HG03039 (cell line): ENCODE measurements around the gene HLA-DRB1.
"Not testable (repeated sequence)": the region's sequence is repeated elsewhere in the genome, so short reads cannot be mapped to it uniquely, and the experiment has no call there.

ENCODE experiments used
- ATAC-seq: cut with Tn5 transposase; IDR thresholded peaks from one replicate; pipeline ENCODE4 v1.9.1; 2021; ENCODE audit warnings: mild to moderate bottlenecking, moderate library complexity; ENCODE audit not compliant: unreplicated experiment

Gene HLA-DRB1

DNA sequence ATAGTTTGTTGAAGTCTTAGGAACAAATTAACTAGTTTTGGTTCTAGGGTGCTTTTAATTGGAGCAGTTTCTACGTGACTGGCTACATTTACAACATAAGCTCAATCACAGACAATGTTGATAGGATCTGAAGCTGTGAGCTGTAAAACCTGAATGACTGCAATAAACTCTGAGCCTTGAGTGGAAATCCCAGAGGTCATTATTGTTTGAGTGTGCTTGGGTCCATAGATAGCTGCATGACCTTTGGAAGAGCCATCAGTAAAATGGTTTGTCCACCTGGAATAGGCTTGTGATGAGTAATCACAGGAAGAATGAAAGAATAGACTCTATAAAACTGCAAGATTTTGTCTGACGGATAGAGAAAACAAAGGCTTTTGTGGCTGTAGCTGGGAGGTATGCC lies 26.7 kb downstream of the HLA-DRB1 start:
- ATAC-seq, result no peak

DNA sequence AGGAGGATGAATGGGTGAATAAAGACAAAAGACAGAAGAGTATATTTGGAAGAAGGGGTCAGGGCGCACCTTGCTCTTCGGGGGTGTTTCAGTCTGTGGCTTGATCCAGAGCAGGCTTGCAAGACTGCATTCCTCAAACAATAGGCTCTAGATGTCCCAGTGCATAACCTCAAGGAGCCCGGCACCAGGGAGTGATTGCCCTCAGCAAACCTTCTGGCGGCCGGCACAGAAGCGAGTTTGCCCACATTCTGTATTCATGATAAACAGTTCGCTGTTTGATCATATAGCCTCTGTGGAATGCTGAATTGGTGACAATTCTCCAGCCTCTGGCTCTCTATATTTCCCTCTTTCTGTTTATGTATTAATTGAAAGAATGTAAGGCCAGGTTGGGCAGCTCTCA lies 29.9 kb downstream of the HLA-DRB1 start:
- ATAC-seq, result no peak

DNA sequence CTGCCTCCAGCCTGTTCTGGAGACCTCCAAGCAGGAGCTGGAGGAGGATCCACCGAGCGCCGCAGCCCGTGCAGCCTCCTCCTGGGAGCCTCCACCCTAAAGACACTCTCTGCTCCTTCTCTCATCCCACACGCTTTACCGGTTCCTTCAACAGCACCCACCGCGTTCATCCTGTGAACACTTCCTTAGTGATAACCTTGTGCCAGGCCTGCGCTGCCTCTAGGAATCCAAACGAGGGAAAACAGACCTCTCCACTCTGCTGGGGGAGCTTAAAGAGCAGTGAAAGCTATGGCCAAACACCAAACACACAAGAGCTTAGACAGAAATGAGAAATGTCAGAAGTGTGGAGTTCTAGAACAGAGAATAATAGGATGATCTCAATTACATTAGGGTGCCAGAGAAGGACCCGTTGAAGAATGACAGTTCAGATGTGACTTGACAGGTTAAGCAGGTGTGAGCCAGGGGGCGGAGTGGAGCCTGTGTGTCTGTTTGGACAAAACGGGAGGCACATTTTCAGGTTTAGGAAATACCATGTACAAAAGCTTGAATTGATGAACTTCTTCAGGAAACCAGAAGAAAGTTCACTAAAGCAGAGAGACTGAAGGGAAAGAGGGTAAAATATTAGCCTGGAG lies 31.1 kb downstream of the HLA-DRB1 start:
- no peak for ATAC-seq

DNA sequence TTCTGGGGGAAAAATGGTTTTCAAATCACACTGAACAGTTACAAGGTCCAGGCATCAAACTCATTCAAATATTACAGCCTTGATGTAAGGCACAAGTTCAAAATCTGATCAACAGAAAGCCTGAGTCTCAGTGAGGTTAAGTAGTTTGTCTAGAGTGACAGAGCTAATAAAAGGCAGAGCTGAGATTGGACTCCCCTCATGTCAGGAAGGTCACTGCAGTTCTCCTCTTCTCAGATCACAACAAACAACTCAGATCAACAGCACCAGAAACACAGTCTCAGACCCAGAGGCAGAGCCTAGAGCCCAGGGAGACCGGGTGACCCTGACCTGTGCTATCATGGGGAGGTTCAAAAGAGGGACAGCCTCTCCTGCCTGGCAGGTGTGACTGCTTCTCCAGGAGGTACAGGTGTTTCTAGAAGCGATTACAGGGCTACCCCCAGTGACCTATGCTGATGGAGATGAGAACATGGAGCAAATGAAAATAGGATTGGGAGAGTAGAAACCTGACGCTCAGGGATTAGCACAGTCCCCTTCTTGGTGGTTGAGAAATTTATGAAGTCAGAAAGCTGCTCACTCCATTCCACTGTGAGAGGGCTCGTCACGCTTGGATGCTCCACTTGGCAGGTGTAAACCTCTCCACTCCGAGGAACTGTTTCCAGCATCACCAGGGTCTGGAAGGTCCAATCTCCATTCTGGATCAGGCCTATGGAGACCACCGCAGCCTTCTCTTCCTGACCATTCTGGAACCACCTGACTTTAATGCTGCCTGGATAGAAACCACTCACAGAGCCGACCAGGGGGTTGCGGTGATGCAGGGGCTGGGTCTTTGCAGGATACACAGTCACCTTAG lies 35.3 kb downstream of the HLA-DRB1 start:
- no peak for ATAC-seq

DNA sequence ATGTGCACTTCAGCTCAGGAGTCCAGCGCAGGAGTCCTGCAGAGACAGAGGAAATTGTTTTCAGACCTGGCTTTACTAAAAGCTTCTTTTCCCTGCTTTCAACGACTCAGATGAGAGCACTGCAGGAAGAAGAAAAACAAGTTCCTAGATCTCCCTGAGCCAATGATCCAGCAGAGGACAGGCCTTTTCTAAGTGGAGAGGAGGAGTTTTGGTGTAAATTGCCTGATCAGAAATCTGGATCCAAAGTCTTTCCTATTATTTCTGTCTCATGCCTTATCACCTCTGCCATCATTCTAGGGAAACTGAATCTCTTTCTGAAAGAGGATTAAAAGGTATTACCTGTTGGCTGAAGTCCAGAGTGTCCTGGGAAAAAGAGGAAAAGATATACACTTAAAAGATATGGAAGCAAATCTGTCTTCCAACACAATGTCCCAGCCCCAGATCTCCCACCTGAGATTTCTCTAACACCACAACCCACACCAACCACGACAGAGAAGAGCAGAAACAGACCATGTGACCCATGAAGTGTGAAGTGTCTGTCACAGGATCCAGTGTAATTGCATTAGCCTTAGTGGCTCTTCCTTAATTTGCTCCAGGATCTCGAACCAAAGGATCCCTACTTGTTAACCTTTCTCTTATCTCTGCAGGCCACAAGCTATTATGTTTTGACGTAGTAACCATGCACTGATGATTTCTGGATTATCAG lies 36.5 kb downstream of the HLA-DRB1 start:
- ATAC-seq, result no peak

DNA sequence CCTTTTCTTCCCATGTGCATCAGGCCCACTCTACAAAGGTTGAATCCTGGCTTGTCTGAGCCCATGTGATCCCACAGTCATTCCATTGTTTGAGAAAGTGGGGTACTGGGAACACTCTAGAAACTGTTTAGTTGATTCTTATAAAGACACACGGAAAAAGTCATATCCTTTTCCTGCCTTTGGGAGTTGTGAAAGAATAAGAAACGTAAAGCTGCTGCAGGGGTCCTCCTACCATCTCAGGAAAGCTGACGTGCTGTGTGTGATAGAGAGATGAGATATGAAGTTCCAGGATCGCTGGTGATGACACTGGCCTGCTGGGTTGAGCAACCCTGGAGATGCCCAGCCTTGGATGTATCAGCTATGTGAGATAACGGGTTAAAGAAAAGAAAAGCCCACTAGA lies 38.2 kb downstream of the HLA-DRB1 start:
- ATAC-seq, result no peak

DNA sequence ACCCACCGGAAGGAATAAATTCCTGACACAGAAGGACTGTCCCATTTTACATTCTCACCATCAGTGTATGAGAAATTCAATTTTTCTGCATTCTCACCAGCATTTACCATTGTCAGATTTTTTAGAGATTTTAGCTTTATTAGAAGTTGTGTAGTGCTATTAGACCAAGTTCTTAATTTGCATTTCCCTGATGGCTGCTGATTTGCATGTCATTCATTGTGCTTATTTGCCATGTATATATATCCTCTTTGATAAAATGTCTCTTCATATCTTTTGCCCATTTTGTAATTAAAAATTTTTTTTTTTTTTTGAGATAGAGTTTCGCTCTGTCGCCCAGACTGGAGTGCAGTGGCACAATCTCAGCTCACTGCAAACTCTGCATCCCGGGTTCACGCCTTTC lies 49.8 kb downstream of the HLA-DRB1 start:
- no peak for ATAC-seq

DNA sequence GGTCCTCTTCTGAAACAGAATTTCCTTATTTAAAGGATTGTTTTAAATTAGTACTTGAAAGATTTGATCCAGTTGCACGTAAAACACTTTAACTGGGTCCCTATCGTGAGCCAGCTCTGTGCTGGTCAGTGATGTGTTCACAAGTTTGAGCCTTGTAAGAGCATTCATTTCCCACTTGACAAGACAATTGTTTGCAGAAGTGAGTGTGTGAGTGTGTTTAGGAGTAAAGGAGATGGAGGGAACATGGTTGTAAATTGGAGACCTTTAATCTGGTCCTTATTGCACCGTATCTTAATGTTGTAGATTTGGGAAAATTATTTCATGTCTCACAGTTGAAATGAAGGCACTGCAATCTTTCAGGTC lies 59.2 kb downstream of the HLA-DRB1 start:
- ATAC-seq, result not testable (repeated sequence)

DNA sequence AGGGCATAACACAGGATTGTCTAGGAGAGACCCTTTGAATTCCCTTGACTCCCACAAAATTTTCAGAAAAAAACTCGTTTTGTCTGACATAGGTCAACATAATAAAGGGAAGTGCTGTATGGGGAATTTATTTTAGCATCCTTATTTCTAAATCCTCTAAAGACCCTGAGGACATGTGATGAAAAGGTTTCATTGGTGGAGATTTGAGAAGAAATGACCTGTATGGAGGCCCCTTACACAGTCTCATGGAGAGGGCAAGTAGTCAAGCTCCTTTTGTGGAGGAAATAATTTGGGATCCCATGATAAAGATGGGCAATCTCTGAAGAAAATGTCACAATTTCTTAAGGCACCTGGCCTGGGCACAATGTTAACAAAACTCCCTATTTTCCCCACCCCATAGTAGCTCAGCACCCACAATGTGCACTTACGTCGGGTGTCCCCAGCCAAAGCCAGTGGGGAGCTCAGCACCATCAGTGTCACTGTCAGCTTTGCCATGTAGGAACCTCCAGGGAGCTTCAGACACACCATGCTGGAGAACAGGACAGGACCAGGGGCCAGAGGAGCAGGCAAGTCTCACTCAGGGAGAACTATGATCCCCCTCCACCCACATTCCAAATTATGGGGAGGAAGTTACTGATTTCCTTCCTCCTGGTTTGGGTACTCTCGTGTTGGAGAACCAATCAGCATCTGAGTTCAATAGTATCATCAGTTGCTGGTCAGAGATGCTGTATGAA lies 59.8 kb downstream of the HLA-DRB1 start, which contains the start of gene HLA-DRB5:
HLA-DRB5 (minus strand) TSS at position 591 of the 734 bp plus-strand sequence; CDS start at position 528, 63 bp downstream.
- no peak for ATAC-seq
